ENCODE results near the gene KRTAP10-8.
"Not testable (repeated sequence)": the region's sequence is repeated elsewhere in the genome, so short reads cannot be mapped to it uniquely, and the experiment has no call there.

The KRTAP10-8 gene

DNA sequence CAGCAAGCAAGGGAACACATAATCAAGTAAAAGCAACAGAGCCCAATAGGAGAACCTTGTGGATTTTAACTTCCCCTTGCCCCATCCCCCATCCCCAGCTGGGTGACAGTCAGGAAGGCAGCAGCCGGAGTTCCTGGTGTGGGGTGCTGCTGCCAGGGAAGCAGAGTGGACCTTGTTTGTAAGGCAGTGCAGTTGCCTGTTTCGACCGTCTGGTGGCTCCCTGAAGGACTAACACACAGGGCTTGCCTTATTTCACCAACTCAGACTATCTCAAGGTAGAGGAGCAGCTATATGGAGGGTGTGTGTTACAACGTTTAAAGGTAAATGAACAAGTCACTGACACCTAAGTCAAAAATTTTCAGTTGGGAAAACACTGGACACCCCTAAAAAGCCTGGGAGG, 6.6 kb downstream of the KRTAP10-8 start:
- no peak for DNase-seq (ENCODE audit: low read depth, low spot score)

DNA sequence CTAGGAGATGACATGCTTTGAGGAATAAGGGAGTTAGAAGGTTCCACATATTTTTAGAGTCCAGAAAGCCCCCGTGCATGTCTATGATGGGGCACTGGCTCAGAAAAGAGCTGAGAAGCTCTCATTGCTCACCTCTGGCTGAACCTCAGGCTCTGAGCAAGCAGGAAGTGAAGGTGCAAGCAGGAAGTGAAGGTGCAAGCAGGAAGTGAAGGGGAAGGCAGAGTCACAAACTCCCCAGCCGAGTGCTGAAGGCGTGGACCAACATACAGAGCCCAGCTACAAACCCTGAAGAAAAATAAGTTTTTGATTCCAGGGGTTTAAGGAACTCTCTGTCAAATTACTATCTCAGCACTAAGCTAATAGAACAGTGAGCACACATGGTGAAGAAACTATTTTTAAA, 7.0 kb downstream of the KRTAP10-8 start:
- peak; percentile 21 for DNase-seq (ENCODE audit: low read depth, low spot score)

- DNase-seq (ENCODE audit: low read depth, low spot score) = no peak
These were observed 8.0 kb downstream of the KRTAP10-8 start for GRCh38 chr21:44619886-44620285.

- no peak for DNase-seq (ENCODE audit: low read depth, low spot score)
These were observed 11.7 kb downstream of the KRTAP10-8 start for GRCh38 chr21:44623575-44623974.

GRCh38 chr21:44625756-44626155, 13.9 kb downstream of the KRTAP10-8 start:
- DNase-seq (ENCODE audit: low read depth, low spot score) = no peak

GRCh38 chr21:44626262-44626661, 14.4 kb downstream of the KRTAP10-8 start:
- no peak for DNase-seq (ENCODE audit: low read depth, low spot score)

DNA sequence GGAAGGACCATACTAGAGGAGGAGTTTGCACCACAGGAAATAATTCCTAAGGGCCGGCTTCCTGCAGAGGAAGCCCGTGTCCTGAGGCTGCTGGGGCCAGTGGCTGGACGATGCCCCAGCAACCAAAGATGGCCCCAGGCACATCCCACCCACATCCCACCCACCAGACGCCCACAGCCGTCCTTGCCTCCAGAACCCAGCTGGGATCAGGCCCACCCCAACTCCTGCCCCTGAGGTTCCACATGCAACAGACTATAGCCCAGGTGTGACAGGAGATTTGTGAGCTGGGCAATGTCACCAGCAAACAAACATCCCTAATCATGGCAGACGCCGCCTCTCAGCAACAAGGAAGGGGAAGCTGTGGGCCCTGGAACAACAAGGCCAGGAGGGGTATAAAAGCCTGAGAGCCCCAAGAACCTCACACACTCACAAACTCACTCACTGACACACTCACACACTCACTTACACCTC, 14.8 kb downstream of the KRTAP10-8 start, which contains the start of gene KRTAP10-9:
Gene KRTAP10-9 (plus strand): TSS at position 421 of the 471 bp plus-strand sequence. CDS start 79 bp downstream, outside the sequence.
- no peak for DNase-seq (ENCODE audit: low read depth, low spot score)

DNA sequence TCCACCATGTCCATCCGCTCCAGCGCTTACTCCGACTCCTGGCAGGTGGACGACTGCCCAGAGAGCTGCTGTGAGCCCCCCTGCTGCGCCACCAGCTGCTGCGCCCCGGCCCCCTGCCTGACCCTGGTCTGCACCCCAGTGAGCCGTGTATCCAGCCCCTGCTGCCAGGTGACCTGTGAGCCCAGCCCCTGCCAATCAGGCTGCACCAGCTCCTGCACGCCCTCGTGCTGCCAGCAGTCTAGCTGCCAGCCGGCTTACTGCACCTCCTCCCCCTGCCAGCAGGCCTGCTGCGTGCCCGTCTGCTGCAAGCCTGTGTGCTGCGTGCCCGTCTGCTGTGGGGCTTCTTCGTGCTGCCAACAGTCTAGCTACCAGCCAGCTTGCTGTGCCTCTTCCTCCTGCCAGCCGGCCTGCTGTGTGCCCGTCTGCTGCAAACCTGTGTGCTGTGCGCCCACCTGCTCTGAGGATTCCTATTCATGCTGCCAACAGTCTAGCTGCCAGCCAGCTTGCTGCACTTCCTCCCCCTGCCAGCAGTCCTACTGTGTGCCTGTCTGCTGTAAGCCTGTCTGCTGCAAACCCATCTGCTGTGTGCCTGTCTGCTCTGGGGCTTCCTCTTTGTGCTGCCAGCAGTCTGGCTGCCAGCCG, 15.4 kb downstream of the KRTAP10-8 start:
- not testable (repeated sequence) for DNase-seq (ENCODE audit: low read depth, low spot score)

GRCh38 chr21:44627831-44628233, 16.0 kb downstream of the KRTAP10-8 start:
- DNase-seq (ENCODE audit: low read depth, low spot score) = not testable (repeated sequence)

GRCh38 chr21:44628707-44629391, 17.0 kb downstream of the KRTAP10-8 start:
- DNase-seq (ENCODE audit: low read depth, low spot score) = no peak

DNA sequence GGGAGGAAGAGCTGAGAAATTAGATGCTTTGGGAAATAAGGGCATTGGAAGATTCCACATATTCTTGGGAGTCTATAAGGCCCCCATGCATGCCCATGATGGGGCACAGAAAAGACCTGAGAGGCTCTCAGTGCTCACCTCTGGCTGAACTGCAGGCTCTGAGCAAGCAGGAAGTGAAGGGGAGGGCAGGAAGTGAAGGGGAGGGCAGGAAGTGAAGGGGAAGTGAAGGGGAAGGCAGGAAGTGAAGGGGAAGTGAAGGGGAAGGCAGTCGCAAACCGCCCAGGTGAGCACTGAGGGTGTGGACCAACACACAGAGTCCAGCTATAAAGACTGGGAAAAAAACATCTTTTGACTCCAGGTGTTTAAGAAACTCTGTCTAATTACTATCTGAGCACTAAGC, 18.6 kb downstream of the KRTAP10-8 start:
- no peak for DNase-seq (ENCODE audit: low read depth, low spot score)

DNA sequence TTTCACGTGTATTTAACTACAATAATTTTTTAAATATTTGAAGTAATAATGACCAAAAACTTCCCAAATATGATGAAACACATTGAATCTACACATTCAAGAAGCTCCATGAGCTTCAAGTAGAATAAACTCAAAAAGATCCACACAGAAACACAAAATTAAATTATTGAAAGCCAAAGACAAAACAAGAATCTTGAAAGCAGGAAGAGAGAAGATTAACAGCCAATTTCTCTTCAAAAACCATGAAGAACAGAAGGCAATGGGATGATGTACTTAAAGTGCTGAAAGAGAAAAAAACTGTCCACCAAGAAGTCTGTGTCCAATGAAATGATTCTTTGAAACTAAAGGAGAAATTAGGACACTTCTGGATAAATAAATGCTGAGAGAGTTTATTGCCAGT, 20.2 kb downstream of the KRTAP10-8 start:
- DNase-seq (ENCODE audit: low read depth, low spot score) = no peak

DNA sequence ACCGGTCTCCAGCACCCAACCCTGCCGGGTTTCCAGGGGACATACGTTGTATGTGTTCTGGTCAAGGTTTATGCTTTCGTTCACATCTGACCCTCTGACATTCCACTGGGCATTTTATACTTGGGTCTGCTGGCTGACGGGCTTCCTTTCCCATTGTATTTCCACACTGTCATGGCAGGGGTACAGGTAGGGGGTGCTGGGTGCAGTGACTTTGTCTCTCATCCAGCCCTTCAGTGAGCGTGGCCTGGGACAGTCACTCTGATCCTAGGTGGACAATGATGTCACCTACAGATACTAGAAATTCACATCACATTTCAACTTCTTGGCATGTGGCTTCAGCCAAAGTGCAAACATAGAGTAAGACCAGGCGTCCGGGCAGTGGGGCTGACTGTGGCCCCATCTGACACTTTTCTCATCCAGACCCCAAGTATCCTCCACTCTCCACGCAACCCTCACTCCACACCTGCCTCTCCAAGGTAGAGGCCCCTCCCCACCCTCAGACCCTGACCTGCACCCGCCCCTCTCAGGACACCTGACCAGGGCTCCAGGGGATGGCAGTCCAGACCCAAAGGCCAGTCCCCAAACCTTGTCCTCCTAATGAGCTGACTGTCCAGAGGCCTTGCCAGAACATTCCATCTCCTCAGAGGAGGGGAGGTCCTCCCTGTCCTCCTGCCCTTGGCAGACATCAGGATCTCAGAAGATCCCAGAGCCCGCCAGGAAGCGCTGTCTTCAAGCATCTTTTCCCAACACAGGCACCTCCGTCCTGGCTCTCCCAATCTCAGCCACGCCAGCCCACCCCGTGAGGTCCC, 24.5 kb downstream of the KRTAP10-8 start:
- DNase-seq (ENCODE audit: low read depth, low spot score) = no peak

DNA sequence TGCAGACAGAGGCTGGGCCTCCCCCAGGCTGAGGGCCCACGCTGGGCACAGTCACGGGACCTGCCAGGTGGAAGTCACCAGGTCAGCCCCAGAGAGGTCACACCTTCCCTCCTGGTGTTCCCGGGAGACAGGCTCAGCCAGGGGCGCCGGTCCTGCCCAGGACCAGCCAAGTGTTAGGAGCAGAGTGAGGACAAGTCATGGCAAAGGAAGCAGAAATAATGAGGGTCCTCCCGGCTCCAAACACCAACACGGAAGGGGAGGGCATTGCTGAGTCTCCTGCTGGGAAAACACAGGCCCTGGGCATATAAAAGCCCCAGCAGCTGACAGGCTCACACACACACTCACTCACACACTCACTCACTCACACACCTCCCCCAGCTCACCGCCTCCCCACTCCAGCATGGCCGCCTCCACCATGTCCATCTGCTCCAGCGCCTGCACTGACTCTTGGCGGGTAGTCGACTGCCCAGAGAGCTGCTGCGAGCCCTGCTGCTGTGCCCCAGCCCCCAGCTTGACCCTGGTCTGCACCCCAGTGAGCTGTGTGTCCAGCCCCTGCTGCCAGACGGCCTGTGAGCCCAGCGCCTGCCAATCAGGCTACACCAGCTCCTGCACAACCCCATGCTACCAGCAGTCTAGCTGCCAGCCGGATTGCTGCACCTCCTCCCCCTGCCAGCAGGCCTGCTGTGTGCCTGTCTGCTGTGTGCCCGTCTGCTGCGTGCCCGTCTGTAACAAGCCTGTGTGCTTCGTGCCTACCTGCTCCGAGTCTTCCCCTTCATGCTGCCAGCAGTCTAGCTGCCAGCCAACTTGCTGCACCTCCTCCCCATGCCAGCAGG, 25.4 kb downstream of the KRTAP10-8 start, which contains the start of gene KRTAP10-10:
Gene KRTAP10-10 (plus strand): TSS at position 339 of the 833 bp plus-strand sequence. CDS start 62 bp downstream, at position 401.
- DNase-seq (ENCODE audit: low read depth, low spot score) = no peak

GRCh38 chr21:44637851-44638348, 26.0 kb downstream of the KRTAP10-8 start:
- DNase-seq (ENCODE audit: low read depth, low spot score) = not testable (repeated sequence)

GRCh38 chr21:44638506-44639330, 26.8 kb downstream of the KRTAP10-8 start:
- DNase-seq (ENCODE audit: low read depth, low spot score) = not testable (repeated sequence)

DNA sequence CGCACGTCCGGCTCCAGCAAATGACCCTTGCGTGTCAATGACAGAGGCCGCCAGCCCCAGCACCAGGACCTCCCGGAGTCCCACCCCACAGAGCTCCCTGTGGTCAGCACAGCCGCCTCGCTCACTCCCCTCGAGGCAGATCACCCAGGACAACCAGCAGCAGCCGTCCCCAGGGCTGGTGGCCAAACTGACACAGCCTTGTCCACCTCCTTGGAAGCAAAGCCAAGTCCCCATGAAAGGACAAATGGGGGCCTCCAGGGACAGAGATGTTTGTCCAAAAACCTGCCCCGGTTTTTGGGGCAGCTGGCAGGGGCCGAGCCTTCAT, 27.4 kb downstream of the KRTAP10-8 start:
- DNase-seq (ENCODE audit: low read depth, low spot score) = no peak

- no peak for DNase-seq (ENCODE audit: low read depth, low spot score)
These were observed 28.9 kb downstream of the KRTAP10-8 start for GRCh38 chr21:44640761-44641160.

DNA sequence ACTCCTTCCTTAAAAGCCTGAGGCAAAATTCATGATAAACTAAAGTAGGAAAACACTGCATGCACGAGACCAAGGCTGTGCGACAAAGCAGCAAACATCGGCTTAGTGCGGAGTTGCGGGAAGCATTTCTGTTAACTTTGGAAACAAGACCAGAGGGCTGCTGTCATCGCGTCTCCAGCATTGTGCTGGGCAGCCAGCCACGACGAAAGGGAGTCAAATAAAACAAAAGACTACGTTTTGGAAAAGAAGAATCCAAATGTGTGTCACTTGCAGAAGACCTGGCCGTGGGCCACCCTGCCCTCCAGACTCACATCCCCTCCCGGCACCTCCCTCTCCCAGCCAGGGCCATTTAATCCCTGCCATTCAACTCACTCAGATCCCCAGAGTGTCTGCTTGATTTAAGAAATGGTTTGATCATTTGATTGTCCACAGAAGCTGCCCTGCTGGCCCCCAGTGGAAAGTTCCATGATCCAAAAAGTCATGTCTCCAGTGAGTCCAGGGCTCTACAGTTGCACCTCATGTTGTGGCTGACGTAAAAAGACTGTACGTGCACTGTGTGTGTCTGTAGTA, 31.9 kb downstream of the KRTAP10-8 start:
- DNase-seq (ENCODE audit: low read depth, low spot score) = no peak

DNA sequence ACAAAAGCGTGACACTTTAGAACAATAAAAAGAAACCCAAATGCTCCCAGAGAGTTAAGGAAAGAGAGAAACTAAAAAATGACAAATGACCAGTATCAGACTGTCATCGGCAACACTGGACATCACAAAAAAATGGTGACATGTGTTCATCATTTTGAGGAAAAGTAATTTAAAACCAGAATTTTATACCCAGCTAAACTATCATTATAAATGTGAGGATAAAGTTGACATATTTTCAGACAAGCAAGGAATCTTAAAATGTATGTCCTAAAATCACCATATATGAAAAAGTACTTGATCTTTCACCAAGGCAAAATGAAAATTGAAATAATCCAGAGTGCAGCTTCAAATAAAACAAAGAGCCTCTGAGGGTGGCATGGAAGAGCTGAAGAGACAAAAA, 33.0 kb downstream of the KRTAP10-8 start:
- no peak for DNase-seq (ENCODE audit: low read depth, low spot score)
